NCI-H1417 treated with DMSO at 0.1 percent for 48 hours (cell line): ENCODE data around the gene IL6R.
"Not testable (repeated sequence)": the region's sequence is repeated elsewhere in the genome, so short reads cannot be mapped to it uniquely, and the experiment has no call there.

Source experiments
- DNase-seq: peaks from one replicate; lab custom pipeline; 2025; lab: John Stamatoyannopoulos, UW

IL6R gene

DNA sequence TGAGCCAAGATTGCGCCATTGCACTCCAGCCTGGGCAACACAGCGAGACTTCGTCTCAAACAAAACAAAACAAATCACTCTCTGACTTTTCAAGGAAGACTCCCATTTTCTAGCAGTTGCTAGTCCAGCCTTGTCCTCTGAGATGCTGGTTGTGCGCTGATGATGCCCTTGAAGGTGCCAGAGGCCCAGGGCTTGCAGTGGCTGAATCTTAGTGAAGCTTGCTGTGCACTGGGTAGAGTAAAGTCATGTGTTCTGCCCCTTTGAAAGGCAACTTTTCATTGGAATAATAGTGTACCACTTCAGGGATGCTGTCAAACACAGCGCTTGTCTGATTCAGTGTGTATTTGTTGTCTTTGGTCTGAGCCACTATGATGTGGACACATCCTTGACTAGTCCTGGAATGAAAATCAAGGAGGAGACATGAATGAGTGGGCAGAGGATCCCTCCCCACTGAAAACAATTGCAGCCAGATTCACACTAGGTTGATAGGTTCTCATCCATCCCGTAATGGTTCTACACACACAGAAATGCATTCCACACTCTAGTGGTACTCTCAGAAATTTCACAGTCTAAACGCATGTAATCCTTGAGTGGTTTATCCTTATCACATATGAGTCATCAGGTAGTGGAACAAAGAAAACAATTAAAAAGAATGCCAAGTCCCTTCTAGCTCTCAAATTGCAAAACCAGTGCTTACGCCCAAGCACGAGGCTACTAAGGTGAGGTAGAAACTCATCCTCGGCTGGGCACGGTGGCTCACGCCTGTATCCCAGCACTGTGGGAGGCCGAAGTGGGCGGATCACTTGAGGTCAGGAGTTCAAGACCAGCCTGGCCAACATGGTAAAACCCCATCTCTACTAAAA is 79.0 kb downstream of the IL6R start:
- no peak for DNase-seq

DNA sequence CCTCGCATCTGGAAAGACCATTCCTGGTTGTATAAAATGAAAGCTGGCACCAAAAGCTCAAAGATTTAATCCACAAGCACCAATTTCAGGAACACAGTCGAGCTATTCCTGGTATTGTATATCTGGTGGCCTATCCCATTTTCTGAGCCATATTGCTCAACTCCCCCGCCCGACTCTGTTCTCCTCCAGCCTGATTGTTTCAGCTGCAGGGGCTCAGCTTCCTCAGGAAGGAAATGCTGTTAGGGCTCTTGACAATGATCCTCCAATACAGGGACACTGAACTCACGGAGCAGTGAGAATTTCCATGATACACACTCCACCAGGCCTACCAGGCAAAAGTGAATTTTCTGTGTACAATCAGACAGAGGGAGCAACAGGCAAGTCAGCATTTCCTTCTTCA is 80.0 kb downstream of the IL6R start:
- no peak for DNase-seq

DNA sequence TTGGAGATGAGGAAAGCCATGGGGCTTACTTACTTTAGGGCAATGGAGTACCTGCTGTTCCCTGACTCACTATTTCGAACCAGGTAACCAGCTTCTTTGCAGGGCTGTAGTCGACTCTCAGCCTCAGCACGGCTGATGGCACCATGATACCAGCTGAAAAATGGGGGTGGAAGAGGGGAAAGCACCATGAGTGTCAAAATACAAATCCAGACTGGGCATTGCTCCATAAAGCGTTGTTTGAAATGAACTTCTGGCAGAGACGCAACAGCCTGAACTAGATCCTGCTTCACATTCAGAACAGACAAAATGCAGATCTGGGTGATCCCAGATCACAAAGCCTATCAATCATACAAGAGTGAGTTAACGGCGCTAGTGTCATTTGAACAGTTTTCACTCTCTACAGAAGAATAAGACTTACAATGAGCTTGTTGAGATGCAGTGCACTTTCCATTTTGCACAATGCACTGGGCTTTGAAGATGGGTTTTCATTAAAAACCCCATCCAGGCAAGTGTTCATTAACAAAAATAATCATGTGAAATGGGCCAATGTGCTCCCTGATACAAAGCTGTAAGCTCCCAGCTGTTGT is 80.9 kb downstream of the IL6R start:
- DNase-seq, result no peak

DNA sequence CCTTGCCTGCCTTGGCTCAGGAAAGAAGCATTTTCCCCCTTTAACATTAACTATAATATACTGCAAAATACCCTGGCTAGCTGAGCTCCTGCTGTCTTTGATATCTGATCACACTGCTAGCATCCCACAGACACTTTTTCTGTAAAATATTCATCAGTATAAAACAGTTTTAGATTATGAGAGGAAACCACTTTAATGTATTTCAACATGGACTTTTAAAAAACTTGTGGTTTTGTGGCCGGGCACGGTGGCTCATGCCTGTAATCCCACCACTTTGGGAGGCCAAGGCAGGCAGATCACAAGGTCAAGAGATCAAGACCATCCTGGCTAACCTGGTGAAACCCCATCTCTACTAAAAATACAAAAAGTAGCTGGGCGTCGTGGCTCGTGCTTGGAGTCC is 81.6 kb downstream of the IL6R start:
- DNase-seq, result not testable (repeated sequence)

DNA sequence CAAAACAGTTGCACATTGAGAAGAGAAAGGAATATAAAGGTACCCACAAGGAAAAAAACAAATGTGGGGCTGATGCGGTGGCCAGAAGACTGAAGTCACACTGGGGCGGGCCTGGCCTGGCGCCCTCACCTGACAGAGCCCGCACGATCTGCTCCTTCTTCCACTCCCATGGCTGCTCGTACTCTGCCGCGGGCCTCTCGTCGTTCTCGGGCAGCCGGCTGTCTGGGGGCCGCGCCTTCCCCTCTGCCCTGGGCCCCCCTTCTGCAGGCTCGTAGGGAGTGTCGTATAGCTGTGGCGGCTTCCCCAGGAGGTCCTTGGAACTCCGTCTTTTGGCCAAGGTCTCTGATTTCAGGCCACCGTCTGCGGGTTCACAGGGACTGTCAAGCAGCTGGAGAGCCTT is 83.8 kb downstream of the IL6R start:
- DNase-seq, result no peak

DNA sequence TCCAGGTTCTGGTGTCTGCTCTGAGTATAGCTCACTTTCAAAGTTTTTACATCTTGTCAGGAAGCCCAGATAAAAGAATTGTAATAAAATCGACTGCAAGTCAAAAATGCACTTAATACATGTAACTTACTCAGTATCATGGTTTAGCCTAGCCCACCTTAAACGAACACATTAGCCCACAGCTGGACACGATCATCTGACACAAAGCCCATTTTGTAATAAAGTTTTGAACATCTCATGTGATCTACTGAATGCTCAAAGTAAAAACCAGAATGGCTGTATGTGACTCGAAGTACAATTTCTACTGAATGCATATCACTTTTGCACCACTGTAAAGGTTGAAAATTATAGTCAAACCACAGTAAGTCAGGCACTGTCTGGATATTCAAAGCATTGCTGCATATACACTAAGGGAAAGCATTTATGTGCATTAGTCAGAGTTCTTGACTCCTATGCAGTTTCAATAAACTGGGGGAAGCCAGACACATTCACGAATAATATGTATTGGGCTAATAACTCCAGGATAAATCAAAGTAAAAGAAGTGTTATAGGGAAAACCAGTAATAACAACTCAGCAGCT is 84.6 kb downstream of the IL6R start:
- DNase-seq, result no peak

DNA sequence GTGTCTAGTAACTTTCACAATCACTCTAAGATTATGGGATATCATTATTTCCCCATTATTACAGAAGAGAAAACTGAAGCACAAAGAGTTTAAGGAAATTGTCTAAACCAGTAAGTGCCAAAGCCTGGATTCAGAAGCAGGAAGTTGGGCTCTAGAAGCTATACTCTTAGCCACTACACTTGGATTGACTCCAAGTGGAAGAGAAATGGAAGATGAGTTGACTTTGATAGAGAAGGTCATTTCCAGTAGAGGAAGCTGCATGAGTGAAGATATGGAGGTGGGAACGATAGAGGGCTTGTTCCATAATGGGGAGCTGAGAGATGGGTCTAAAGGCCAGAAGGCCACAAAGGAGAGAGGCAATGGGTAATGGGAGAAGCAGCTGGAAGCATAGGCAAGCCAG is 85.2 kb downstream of the IL6R start:
- DNase-seq, result no peak

DNA sequence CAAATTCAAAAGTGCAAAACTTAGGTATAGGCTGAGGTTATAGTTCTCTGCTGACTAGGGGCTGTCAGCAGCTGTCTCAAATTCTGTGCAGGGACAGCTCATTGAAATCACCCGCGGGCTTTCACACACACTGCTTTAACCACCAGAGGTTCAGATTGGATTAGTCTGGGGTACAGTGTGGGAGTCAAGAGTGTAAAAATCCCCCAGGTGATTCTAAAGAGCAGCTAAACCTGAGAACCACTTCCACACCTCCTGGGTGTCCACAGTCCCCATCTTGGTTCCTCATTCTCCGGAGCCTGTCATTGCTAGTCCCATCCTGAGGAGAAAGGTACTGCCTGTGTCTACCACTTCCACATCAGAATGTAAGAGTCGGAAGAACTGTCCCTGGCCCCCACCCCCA is 87.0 kb downstream of the IL6R start:
- no peak for DNase-seq

DNA sequence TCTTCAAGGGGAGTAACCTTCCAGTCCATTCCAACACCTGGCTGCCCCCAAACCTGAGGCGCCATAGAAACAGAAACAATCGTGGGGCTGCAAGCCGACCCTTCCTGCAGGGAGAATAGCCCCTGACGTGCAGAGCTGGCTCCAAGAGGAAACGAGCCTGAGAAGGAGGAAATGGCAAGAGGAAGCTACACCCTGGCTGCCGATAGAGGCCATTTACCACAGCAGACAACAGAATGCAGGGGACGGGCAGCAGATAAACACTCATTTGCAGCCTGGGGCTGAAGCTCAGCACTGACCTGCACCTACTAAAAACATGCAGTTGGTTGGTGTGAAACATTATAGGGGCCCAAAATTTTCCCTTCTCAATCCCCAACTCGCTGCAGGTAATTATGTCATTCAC is 88.1 kb downstream of the IL6R start:
- no peak for DNase-seq

DNA sequence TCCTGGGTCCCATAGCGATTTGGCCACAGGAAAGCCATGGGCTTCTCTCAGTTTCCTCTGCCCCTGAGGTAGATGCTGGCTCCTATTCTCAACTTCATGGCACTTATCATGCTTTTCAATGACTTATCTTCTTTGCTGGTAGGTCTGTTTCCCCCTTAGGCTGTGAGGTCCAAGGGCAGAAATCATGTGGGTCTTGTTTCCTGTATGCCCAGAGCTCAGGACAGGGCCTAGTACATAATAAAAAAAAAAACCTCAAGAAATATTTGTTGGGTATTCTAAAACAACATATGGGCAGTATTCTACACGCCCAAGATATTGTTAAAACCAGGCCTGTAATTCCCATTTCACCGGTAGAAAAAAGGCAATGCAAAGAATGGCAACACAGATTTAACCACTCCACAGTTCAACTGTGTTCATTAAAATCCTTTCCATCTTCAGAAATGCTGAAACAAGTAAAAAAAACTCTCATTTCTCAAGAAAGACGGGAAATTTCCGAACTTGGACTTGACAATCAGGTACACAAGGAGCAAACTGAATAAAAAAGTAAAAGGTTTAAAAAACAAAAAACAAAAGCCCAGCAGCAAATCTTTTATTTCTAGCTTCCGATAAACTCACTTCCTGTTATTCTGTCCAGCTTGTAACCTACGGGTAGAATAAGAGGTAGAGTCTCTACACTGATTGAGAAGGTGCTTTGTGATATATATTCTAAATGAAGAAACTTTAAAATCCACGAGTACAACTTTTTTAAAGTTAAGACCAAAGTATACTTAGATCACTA is 90.5 kb downstream of the IL6R start:
- DNase-seq, result no peak

DNA sequence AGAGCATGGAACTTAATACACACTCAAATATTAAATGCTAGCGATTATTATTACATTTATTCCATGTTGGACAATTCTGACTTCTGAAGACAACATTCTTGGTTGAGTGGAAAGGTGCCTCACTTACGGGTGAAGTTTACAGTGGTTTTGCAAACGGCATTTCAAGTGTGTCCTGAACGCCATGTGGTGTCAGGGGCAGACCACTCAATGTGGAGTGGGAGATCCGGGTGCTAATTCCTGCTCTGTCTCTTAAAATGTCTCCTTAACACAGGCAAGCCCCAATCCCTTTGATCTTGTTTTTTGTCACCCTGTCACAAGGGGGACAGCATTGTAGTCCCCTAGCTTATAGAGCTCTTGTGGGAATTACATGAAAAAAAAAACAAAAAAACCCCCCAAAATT is 91.2 kb downstream of the IL6R start:
- no peak for DNase-seq

DNA sequence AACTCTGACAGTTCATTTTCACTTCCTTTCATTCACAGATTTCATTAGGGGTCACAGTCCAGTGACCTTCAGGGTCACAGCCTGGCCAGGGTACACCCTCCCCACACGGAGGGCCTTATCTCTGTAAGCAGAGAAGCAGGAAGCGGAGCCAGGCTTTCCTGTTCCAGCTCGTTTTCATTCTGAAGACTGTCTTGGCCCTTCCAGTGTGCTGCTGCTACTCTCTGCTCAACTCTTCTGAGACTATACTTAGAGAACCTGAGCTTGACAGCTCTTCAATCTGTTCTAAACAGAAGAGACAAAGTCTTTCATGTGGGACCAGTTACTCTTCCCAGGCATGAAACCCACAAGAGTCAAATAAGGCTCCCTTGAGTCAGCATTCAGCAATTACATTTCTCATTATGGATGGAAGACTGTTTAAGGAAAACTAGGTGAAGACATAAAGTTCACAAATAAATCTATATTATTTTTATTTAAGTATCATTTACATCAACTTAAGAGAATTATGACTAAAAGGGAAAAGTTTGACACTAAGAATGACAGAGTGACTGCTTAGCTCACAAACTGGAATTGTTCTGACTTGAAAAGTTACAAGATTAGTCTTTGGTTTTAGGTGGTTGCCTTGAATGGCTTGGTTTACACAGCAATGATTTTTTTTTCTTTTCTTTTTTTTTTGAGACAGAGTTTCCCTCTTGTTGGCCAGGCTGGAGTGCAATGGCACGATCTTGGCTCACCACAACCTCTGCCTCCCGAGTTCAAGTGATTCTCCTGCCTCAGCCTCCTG is 92.1 kb downstream of the IL6R start:
- DNase-seq, result no peak

DNA sequence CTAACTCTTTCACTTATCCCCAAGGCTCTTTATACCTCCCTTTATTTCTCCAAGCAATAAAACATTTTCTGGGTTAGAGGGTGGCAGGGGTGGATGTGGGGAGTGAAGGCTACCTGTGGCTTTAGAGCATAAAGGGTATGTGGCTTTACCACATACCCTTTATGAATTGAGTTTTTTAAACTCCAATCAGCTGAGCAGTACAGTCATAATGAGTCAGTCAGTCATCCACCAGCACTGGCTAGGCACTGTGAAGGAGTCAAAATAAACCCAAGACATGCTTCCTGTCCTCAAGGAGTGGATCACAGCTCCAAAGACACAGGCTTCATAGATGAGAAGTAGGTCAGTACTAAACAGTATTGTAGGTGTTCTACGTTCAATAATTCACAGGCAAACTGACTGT is 94.3 kb downstream of the IL6R start:
- no peak for DNase-seq

DNA sequence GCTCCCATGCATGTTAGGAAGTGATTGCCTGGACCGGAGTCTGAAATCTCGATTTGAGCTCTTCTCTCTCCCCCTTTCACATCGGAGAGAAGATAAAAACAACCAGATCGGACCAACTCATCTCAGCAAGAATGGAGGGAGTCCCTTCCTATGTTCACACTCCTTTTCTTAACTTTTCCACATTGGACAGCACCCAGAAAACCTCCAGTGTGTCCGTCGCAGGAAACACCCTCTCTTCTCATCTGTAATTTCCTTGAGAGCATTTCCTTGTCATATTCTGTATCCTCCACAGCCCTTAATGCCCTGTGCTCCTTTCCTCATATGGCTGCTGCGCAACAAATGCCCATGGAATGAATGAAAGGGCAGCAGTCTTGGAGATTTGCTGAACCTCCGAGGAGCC is 95.4 kb downstream of the IL6R start:
- no peak for DNase-seq

DNA sequence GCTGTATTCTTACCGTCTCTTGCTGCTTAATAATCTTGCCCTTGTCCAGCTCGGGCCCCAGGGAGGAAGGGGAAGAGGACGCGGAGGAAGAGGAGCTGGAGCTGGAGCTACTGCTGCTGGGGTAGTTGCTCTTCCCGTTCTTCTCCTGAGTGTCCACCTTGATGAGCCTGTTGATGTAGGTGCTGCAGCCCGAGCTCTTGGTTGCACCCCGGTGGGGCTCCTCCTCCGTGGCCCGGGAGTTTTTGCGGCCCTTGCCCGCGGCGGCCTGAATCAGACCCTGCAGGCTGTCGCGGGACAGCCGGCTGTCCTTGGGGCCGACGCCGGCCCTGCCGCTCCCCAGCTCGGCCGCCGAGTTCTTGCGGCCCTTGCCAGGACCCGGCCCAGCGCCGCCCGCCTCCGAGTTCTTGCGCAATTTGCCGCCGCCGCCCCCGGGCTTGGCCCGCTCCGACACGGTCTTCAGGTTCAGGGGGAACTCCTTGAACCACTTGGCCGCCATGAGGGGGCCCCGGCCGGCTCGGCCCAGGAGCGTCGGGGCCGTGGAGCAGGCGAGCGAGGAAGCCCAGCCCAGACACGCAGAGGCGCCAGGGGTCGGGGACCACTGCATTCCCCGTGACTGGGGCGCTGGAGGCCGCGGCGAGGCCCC is 96.4 kb downstream of the IL6R start:
- no peak for DNase-seq

DNA sequence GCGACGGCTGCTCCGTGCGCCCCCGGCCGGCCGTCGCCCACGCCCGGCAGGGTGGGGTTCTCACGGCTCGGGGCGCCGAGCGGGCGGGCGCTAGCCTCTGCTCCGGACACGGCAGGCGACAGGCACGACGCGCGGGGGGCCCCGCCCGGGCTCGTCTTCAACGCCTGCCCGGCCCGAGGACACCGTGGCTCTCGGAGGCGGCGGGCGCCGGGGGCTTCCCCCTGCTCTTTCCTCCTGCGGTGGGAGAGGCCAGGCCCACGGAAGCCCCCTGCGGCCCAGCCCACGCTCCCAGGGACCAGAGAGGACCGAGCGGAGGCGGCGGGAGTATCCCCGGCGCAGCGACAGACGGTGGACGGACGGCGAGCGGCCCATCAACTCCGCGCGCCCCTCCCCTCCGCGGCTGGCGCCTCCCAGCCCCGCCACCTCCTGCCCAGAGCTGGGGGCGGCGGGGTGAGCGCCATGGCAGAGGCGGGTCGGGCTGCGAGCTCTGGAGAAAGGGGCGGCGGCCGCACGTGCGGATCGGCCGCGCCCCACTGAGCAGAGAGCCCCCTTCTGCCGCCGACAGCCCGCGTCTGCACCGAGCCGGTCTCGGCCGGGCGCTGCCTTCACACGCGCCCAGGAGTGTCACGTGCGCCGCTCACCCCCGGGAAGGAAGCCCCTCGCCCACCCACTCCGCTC is 97.1 kb downstream of the IL6R start, which contains the start of the genes SHE and TDRD10:
Gene SHE, minus strand, starts transcription at position 347 of the 678 bp plus-strand sequence. CDS start 386 bp downstream, outside the sequence.
Gene TDRD10, plus strand, starts transcription at position 154 of the 678 bp plus-strand sequence. CDS start 4,685 bp downstream, outside the sequence.
- DNase-seq, result no peak

DNA sequence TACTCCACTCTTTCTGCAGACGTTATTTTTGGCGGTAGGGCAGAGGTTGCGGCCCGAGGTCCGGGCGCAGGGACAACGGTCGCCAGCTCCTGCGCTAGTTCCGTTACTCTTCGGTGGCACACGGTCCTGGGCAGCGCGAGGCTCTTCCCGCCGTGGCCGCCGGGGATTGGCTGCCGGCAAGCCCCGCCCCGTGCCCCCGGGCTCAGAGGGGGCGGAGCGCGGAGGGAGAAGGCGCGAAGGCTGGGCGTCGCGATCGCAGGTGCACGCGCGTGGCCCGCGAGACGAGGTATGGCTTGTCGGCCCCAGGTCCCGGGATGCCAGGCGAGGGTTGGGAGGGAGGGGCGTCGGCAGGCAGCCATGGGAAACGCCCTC is 97.6 kb downstream of the IL6R start:
- DNase-seq, result no peak

DNA sequence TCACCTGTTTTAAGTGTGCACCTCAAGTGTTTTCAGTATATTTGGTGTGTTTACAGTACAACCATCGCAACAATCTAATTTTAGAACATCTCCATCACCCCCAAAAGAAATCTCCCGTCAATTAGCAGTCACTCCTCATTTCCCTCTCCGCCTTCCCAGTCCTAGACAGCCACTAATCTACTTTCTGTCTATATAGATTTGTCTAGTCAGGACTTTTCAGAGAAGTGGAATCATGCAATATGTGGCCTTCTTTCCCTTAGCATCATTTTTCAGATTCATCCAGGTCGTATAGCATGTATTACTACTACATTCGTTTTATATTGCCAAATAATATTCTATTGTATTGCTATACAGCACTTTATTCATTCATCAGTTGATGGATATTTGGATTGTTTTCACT is 98.8 kb downstream of the IL6R start:
- no peak for DNase-seq

DNA sequence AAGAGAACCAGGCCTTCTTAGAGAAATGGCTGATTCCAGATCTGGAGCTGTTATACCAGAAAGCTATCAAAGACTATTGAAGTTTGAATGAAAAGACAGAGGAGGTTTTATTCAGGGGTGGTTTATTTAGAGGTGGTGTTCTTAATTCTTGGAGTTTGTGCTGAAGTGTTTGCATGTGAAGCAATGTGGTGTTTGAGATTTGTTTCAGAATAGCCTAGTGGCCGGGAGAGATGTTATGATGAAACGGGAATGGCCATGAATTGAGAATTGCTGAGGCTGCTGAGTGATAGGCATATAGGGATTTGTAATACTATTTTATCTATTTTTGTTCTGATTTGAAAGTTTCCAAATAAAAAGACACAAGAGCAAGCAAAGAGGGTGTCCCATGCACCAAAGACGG is 107.6 kb downstream of the IL6R start:
- no peak for DNase-seq

DNA sequence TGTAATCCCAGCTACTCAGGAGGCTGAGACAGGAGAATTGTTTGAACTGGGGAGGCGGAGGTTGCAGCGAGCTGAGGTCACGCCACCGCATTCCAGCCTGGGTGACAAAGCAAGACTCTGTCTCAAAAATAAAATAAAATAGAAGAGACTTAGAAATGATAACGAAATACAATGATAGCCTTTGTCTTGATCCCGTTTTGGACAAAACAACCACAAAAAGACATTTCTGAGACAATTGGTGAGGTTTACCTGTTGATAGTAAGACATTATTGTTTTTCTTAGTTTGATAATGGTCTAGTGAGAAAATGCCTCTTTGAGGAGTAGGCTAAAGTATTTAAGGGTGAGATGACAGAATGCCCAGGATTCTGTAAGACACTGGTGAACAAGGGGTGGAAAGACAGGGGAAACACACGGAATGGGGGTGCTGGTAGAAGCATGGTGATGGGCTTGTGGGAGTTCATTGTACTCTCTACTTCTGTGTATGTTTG is 109.0 kb downstream of the IL6R start:
- DNase-seq, result no peak
